Measurements from ENCODE around the gene ERC2.

GRCh38 chr3:55585856-55586255 is 882.4 kb downstream of the ERC2 start:
- TF ChIP-seq, protein P1, sequence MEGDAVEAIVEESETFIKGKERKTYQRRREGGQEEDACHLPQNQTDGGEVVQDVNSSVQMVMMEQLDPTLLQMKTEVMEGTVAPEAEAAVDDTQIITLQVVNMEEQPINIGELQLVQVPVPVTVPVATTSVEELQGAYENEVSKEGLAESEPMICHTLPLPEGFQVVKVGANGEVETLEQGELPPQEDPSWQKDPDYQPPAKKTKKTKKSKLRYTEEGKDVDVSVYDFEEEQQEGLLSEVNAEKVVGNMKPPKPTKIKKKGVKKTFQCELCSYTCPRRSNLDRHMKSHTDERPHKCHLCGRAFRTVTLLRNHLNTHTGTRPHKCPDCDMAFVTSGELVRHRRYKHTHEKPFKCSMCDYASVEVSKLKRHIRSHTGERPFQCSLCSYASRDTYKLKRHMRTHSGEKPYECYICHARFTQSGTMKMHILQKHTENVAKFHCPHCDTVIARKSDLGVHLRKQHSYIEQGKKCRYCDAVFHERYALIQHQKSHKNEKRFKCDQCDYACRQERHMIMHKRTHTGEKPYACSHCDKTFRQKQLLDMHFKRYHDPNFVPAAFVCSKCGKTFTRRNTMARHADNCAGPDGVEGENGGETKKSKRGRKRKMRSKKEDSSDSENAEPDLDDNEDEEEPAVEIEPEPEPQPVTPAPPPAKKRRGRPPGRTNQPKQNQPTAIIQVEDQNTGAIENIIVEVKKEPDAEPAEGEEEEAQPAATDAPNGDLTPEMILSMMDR (conservative IDR thresholded peaks at IDR 0.05 in 1 of 2, IDR thresholded peaks at IDR 0.05 in 1 of 2; ENCODE audit: extremely low read depth in 1 of 2, insufficient read depth in 1 of 2, low read depth in 1 of 2, low read length in 2 of 2), result no peak
- no peak for TF ChIP-seq EZH2 (IDR thresholded peaks at IDR 0.05; ENCODE audit: borderline replicate concordance, low read length)

Measured in mammary epithelial cell (primary cell).